ENCODE measurements around the gene IFNL1.

IFNL1 gene

DNA sequence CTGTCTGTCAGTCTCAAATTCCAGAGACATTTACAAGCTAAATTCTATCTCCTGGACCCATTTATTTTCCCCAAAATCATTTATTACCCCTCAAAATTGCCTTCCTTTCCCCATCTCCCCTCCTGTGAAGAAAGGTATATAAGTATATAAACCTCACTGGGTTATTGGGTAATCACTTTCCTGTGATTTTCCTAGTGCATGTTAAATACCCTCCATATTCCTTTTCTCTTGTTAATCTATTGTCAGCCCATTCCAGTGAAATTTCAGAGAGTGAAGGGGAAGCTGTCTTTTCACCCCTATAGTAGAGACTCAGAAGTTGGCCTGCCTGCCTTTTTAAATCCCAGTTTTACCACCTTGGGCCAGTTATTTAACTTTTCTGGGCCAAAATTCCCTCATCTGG is 9.9 kb downstream of the IFNL1 start:
- Histone ChIP-seq H3K79me2 (ENCODE audit: low read length) (no peaks in the 10 kb centered on the region), H3K4me3 (ENCODE audit: low read length) (no peak overlapping the region), H4K20me1 (ENCODE audit: insufficient read depth, low read length) (no peaks in the 10 kb centered on the region), H3K9me3 (replicated peaks; ENCODE audit: insufficient read depth, low read length) (no peaks in the 10 kb centered on the region), H2AFZ (ENCODE audit: low read length) (no peak overlapping the region), H3K36me3 (replicated peaks; ENCODE audit: insufficient read depth, low read length) (no peaks in the 10 kb centered on the region), H3K9ac (ENCODE audit: low read length) (no peak overlapping the region), H3K9me2 (replicated peaks; ENCODE audit: insufficient read depth, low read length) (no peaks in the 10 kb centered on the region), H3K27ac (ENCODE audit: low read length) (no peak overlapping the region), H3F3A (ENCODE audit: insufficient read depth, low read length) (no peaks in the 10 kb centered on the region), H3K4me1 (ENCODE audit: low read length) (no peaks in the 10 kb centered on the region), H3K4me2 (ENCODE audit: low read depth, low read length) (no peak overlapping the region), H3K27me3 (replicated peaks; ENCODE audit: insufficient read depth, low read length) (peaks cover 3% of the 10 kb centered on the region; the same call in 1 of the 2 replicates)
- TF ChIP-seq EZH2phosphoT487 (IDR thresholded peaks at IDR 0.05; ENCODE audit: low read length) = no peak
- TF ChIP-seq, protein P1, sequence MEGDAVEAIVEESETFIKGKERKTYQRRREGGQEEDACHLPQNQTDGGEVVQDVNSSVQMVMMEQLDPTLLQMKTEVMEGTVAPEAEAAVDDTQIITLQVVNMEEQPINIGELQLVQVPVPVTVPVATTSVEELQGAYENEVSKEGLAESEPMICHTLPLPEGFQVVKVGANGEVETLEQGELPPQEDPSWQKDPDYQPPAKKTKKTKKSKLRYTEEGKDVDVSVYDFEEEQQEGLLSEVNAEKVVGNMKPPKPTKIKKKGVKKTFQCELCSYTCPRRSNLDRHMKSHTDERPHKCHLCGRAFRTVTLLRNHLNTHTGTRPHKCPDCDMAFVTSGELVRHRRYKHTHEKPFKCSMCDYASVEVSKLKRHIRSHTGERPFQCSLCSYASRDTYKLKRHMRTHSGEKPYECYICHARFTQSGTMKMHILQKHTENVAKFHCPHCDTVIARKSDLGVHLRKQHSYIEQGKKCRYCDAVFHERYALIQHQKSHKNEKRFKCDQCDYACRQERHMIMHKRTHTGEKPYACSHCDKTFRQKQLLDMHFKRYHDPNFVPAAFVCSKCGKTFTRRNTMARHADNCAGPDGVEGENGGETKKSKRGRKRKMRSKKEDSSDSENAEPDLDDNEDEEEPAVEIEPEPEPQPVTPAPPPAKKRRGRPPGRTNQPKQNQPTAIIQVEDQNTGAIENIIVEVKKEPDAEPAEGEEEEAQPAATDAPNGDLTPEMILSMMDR (IDR thresholded peaks at IDR 0.05; ENCODE audit: low read length) = no peak
- TF ChIP-seq EZH2 (optimal IDR thresholded peaks at IDR 0.05; ENCODE audit: low read depth, low read length) = no peak
- no peak for DNase-seq

DNA sequence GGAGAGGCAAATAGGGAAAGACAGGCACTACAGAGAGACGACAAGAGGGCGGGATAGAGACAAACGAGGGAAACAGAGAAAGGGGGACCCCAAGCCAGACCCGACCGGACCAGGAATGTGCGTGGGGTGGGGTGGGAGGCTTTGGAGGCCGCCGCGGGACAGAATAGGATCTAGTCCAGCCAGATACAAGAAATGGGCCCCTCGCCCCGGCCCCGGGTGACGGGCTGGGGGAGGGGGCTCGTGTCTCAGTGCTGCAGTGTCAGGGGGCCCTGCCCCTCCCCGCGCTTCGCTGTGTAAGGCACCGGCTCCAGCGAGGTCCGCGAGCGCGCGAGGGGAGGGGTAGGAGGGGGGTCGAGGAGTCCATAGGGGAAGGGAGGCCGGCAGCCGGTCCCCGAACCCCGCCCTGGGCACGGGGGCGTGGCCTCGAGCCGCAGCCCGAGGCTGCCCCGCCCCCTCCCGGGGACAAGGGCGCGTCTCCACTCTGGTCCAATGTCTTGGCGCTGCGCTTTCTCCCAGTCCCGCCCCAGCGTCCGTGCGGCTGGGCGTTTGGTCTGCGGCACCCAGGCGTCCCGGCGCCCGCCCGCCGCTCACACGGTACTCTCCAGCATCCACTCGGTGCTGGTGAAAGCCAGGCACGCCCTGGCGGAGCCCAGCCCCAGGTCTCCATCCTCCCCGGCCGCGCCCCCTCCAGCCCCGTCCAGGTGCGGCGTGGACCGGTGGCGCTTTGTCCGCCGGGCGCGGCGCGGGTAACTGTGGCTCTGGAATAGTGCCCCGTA is 11.0 kb downstream of the IFNL1 start:
- Histone ChIP-seq H3K4me2 (ENCODE audit: low read depth, low read length) (no peak overlapping the region), H3K27me3 (replicated peaks; ENCODE audit: insufficient read depth, low read length) (peaks cover 3% of the 10 kb centered on the region; the same call in 1 of the 2 replicates), H3F3A (ENCODE audit: insufficient read depth, low read length) (no peaks in the 10 kb centered on the region), H3K4me1 (ENCODE audit: low read length) (no peaks in the 10 kb centered on the region), H3K9me2 (replicated peaks; ENCODE audit: insufficient read depth, low read length) (no peaks in the 10 kb centered on the region), H3K36me3 (replicated peaks; ENCODE audit: insufficient read depth, low read length) (no peaks in the 10 kb centered on the region), H3K9me3 (replicated peaks; ENCODE audit: insufficient read depth, low read length) (no peaks in the 10 kb centered on the region), H3K4me3 (ENCODE audit: low read length) (no peak overlapping the region), H3K9ac (ENCODE audit: low read length) (no peak overlapping the region), H4K20me1 (ENCODE audit: insufficient read depth, low read length) (no peaks in the 10 kb centered on the region), H3K27ac (ENCODE audit: low read length) (no peak overlapping the region), H3K79me2 (ENCODE audit: low read length) (no peaks in the 10 kb centered on the region), H2AFZ (ENCODE audit: low read length) (no peak overlapping the region)
- TF ChIP-seq EZH2 (optimal IDR thresholded peaks at IDR 0.05; ENCODE audit: low read depth, low read length) = no peak
- TF ChIP-seq, protein P1 (IDR thresholded peaks at IDR 0.05; ENCODE audit: low read length) = no peak
- TF ChIP-seq EZH2phosphoT487 (IDR thresholded peaks at IDR 0.05; ENCODE audit: low read length) = no peak
- DNase-seq = no peak

DNA sequence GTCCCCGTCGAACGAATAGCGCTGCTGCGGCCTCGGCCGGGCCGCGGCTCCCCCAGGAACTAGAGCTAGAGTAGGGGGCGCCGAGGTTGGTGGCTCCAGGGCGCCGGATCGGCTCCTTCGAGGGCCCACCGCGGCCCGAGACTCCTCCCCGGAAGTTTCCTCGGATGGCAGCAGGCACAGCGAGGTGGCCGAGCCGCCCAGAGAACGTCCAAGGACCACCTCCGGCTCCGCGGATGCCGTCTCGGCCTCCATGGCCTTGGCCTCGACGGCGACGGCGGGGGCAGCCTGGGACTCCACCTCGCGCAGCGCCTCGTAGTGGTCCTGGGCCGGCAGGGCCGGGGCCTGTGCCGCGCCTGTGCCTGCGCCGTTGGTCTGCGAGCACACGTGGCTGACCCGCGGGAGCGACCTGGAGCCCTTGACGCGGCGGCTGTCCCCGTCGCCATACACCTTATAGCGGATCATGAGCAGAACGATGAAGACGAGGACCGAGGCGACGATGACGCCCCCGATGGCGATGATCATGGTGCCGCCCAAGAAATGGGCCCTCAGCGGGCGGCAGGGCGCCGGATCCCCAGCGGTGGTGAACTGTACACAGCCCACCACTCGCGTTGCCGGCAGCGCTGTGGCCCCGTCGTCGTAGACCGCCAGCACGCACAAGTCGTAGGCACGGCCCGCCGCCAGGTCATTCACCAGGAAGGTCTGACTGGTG is 11.8 kb downstream of the IFNL1 start:
- Histone ChIP-seq H3K9me2 (replicated peaks; ENCODE audit: insufficient read depth, low read length) (no peaks in the 10 kb centered on the region), H3K27me3 (replicated peaks; ENCODE audit: insufficient read depth, low read length) (peaks cover 3% of the 10 kb centered on the region; the same call in 1 of the 2 replicates), H3K4me1 (ENCODE audit: low read length) (no peaks in the 10 kb centered on the region), H2AFZ (ENCODE audit: low read length) (no peak overlapping the region), H3K36me3 (replicated peaks; ENCODE audit: insufficient read depth, low read length) (no peaks in the 10 kb centered on the region), H3K9ac (ENCODE audit: low read length) (no peak overlapping the region), H3K4me2 (ENCODE audit: low read depth, low read length) (no peak overlapping the region), H3K9me3 (replicated peaks; ENCODE audit: insufficient read depth, low read length) (no peaks in the 10 kb centered on the region), H3K27ac (ENCODE audit: low read length) (no peak overlapping the region), H4K20me1 (ENCODE audit: insufficient read depth, low read length) (no peaks in the 10 kb centered on the region), H3K79me2 (ENCODE audit: low read length) (no peaks in the 10 kb centered on the region), H3K4me3 (ENCODE audit: low read length) (no peak overlapping the region), H3F3A (ENCODE audit: insufficient read depth, low read length) (no peaks in the 10 kb centered on the region)
- TF ChIP-seq EZH2phosphoT487 (IDR thresholded peaks at IDR 0.05; ENCODE audit: low read length) (no peak), EZH2 (optimal IDR thresholded peaks at IDR 0.05; ENCODE audit: low read depth, low read length) (no peak)
- TF ChIP-seq, protein P1 (IDR thresholded peaks at IDR 0.05; ENCODE audit: low read length) = no peak
- no peak for DNase-seq

Data from MM.1S (cell line).